Islet of Langerhans (tissue), 1 donor: ENCODE data around the gene TTC28.

Source experiments
- FAIRE-seq: peaks from one replicate; lab custom pipeline; 2011; peaks lifted over from hg19 to GRCh38; lab: Jason Lieb, UNC

Gene TTC28

DNA sequence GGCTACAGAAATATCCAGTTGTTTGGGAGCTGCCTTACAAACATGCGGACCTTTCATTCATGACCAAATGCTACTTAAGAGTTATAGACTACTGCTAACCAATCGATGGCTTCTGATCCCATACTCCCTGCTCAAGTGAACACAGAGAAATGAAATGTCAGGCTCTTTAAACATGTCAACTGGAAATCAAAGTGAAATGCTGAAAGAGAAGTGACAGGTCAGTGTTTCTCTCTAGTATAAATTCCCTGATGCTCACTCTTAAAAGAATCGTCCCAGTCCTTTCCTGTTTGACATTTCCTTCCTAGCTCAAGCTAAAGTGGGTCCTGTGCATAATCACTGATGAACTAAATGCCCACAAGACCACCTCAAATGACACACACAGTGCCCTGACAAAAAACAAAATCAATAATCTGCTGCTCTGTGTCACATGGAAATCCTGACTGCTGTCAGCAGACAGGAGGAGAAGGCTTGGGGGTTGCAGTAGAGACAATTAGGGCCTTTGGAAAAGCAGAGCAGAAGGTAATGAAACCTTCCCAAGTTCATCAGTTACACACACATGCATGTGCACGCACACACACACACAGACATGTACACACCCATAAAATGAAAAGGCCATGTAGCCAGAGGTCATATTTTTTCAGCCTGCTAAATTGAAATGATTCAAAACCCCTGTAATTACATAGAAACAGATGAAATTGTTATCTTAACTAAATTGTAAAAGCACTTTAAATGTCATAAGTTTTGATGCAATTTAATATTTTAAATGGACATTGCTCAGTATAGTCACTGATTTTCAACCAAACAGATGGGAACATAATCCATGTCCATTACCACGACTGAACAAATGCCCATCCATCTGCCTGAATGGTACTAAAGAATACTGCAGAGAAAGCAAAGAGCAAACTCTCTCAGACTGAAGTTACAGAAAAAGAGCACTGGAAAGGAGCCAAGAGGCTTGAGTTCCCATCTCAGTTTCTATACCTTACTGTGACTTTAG is 330.7 kb downstream of the TTC28 start:
- no peak for FAIRE-seq

DNA sequence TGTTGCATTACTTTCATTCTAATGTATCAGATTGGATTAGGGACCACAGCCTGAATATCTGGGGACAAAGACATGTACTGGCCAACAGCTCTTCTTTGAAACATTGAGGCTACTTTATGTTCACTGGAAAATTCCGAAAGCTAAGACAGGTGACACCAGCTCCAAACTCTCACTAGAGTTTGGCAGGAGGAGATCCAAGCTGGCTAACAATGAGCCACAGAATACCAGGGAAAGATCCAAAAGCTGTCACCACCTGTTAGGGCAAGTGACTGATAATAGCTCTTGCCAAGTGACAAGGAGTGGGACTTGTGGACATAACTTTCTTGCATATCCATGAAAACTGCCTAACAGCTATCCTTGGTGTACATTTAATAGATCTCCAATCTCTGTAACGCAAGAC is 333.3 kb downstream of the TTC28 start:
- no peak for FAIRE-seq

DNA sequence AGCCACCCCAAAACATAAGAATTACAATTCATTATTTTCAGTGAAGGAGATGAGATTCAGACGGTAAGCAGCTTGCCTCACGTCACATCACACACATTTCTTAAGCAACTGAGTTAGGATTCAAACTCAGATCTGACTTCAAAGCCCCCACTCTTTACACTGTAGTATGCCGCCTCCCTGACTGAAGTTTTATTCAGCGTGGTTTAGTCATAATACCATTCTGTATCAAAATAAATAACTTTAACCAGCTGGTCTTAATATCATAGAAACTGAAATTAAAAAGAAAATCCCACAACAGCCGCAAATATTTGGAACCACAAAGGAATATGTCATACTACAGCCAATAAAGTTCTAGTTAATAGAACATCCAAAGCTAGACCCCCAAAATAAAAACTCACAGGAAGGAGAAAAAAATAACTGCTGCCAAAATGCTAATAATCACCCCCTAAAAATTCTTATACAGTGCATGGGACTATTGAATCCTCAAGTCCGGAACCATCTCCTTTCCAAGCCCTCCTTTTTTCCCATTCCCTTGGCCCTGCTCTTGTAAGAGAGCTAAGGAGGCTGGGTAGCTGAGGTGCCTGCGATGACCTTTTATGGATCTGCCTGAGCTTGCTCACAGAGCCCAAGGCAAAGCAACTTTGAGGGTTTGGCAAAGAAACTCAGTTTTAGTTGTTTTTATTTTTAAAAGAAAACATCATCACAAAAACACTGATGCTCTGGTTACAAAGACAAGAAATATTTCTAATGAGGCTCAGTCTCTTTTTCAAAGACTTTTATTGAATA is 334.5 kb downstream of the TTC28 start:
- FAIRE-seq, result no peak

DNA sequence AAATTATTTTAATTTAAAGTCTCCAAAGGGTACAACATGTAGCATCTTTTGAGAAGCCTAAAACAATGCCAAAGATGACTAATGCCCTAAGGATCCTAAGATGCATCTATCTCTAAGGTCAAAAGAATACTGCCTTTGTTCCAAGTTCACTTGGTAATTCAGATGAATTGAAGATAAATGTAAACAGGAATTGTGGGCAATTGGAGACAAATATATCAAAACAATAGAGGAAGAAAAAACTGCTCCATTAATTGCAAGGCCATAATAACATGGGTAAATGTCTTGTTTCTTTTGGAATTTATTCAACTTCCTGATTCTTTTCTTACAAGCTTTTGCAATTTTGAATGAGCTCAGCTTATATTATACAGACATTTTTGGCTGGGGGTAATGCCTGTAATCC is 338.6 kb downstream of the TTC28 start:
- FAIRE-seq, result no peak

DNA sequence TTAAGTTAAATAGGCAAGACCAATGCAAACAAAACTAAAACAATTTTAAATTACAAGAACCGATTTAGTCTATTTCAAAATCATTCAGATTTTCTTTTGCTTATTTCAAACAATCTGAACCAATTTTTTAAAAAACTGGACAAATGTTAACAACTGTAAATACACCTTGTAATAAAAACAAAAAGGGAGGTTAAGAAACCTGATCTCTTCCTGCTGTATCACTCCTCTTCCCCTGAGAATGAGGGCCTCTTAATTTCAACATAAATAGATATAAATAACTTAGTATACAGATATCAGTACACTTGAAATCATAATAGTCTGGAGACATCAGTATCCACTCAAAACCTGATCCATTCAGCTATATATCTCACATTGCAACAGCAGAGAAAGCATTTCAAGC is 346.6 kb downstream of the TTC28 start:
- no peak for FAIRE-seq

DNA sequence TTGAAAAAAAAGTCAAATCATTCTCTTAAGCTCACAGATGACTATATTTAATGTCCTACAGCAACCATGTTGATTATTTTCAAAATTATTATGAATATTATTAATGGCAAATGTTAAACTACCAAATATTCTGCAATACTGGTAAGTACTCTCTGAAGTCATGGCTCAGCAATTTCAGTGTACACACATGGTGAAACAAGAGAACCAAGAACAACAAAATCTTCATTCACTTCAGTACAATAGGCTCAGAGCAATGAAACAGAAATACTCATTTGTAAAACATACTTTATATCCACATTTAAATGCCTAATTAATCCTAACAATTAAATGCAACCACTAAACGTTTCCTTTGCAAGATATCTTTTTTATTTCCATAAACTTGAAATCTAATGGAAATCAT is 347.2 kb downstream of the TTC28 start:
- no peak for FAIRE-seq

DNA sequence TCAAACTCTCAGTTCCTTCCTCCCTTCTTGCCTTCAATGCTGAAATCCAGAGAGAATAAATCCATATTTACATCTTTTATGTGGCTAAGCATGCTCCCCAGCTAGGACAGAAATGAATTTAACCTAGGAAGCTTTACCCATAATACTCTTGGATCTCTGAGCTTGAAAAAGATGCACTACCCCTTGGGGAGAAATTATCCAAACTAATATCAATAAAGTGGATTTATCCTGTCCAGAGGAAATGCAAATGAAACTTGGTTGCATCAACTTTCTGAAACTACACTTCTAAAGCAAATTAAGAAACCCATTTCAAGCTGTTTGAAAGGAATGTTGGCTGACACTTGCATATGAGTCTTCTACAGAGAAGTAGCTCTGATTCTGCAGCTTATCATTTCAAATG is 347.9 kb downstream of the TTC28 start:
- no peak for FAIRE-seq

DNA sequence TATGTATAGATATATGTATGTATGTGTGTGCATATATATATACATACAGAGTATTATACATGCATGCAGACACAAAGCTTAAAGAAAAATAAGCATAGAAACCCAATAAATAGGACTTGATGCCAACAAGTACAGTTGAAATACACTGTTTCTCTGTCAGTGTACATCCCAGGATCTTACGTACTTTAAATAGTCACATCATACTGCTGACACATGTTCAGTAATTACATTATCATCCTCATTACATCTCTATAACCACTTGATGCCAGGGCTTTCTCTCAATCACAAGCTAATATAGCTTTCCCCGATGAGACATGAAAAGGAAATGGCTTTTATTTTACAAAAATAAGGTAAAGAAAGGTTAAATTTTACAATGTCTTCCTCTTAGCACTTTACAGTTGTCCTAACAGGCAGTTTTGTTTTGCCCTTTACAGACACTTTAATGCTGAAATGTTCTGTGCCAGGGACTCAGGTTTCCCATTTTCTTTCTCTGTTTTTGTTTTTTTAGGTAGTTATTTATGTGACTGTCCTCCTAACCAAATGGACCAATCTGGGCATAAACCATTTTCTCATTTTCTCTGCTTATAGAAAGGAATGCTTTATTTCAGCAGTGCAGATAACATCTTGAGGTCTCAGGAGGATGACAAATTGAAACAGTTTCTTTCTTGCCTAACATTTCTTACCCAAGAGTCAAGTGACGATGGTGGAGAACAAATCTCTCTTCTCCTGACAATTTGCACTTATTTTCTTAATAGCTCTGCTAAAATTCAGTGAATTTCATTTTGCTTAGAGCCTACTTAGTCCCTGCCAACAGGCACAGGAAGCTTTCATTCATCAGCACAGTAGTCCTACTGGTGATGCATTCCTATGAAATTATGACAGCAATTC is 350.2 kb downstream of the TTC28 start:
- no peak for FAIRE-seq

DNA sequence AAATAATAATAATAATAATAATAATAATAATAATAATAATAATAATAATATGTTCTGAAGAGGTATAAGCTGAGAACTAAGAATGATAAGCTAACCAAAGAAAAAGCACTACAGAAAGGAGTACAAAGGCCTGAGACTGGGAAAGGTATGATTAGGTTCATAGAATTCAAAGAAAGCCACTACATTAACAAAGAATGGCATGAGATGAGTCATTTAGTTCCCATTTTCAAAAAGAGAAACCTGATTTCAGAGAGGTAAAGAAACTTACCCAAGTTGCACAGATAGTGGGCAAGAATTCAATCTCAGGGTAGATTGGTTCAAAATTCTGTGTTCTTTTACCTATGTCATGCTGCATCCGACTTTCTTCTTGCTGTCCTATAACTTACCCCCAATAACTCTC is 350.9 kb downstream of the TTC28 start:
- FAIRE-seq, result no peak

DNA sequence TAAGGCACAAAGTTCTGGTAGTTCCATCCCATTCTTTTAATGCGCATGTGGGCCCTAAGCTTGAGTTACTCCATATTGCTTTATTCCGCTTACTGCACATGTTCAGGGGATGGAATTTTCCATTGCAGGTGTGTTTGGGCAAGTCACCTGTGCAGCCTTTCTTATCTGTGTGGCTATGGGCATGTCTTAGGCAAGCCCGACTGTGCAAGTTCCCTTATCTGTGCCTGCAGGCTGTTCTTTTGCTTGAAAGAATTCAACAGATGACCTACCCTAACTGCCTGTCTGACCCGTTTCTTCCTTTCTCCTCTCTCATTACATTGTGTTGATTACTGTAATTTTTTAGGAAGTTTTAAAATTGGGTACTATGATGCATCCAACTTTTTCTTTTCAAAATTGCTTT is 363.6 kb downstream of the TTC28 start:
- no peak for FAIRE-seq

DNA sequence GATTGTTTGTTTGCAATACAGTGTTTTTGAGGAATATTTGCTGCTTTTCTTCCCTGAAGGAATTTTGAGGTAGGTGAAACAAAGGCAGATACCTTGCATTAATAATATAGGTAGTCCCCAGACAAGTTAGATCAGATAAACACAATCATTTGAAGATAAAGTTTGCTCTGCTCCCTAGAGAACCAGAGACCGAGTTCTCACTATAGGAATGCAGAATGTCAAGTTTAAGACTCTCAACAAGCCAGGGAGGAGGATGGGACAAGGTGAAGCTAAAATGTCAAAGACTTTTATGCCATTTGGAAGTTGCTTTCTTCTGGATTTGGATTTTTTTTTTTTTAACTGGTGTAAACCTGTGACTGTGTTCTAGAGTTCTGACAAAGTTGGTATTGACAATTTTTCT is 364.7 kb downstream of the TTC28 start:
- FAIRE-seq, result no peak

DNA sequence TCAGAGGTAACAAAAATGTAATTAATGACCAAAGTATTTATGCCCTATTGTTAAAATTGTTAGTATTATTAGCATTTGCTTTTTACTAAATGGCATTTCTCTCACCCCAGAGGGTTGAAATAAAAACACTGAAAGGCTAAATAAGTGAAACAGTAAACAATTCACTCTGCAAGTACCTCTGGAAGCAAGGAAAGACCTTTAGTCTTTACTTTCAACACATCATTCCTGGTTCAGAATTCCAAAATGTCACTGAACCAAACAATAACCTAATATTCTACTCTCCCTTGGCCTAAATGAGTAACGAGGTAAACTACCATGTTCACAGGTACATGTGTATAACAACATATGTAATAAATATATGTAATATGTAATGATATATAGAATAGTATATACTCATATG is 369.3 kb downstream of the TTC28 start:
- FAIRE-seq, result no peak

DNA sequence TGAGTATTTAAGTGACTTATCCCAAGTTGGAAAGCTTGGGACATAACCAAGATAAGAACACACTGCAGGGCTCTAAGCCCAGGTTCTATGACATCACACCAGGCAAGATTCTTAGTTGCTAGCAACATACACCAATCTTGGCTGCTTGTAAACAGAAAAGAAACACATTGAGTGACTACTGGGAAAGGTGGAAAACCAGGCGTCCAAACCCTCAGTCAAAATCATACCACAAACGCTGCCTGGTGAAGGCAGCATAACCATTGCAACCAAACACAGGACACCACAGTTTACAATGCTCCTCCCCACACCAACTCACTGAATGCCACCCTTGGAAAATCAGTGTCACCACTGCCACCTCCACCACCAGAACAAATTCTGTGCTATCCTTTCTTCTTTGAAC is 379.9 kb downstream of the TTC28 start:
- no peak for FAIRE-seq

DNA sequence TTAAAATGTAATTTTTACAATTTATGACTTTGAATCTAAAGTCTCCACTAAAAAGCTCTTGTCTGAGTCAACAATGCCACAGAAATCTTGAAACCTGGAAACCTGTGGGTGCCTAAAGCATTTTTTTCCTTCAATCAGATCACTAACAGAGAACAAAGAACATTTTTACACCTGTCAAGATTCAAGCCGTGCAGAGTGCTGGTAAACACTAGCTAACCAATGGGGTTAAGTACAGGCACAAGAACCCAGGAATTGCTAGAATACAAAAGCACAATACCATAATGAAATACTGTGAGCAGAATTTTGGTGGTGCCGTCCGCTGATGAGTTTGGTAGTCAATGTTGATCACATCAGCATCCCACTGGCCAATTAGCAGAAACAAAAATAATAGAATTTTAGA is 380.3 kb downstream of the TTC28 start:
- FAIRE-seq, result no peak

DNA sequence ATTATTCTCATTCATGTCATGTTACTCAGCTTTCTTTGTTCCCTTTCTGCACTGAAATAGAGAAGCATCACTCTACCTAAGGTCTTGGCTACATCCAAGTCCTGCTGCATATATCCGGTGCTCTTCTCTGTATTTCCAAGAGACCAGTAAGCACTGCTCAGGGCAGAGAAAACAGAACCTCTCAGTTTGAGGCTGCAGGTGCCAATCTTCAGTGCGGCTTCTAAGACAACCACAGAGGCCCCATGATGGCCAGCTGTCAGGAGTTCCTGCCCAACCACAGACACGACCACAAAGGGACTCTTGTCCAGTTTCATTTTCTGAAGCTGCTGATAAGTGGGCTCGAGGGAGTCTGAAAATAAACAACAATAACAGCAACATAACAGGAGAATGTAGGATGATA is 382.1 kb downstream of the TTC28 start:
- FAIRE-seq, result no peak

DNA sequence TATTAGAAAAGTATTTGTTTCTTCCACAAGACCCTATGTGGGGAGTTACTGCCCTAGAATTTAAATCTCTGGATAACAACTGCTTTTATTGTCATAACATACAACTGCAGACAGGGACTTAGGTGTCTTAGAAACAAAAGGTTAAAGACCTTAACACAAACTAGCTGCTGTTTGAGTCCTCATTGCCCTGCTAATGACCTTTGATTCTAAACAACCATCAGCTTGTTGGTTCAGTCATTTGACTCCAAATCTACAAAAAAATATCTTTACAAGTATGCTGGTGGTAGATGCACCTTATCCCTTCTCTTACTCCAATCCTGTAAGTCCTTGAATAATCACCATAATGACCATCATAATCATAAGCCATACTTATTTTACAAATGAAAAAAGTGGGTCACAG is 383.2 kb downstream of the TTC28 start:
- no peak for FAIRE-seq

DNA sequence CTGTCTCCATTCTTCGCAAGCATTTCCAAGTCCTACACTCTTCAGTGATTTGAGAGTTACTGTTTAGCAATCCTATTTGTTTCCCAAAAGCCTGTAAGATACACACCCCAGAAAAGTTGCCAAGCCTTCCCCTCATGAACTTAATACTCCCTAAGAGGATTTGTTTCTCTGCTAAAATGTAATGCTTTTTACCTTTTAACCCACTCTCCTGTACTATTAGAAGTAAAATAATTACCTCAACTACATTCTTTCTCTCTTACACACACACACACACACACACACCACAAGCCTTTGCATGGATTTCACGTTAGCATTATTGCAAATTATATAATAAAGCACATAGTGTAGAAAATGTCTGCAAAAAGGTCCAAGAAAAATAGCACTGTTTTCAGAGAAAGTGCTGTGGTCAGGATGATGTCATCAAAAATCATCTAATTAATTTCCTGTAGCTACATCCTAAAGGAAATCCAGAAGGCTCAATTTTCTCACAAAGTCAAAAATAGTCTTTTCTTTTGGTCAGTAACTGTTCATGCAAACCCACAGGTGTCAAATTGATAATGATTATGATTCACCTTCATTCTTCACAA is 396.5 kb downstream of the TTC28 start:
- FAIRE-seq, result peak; percentile 43

DNA sequence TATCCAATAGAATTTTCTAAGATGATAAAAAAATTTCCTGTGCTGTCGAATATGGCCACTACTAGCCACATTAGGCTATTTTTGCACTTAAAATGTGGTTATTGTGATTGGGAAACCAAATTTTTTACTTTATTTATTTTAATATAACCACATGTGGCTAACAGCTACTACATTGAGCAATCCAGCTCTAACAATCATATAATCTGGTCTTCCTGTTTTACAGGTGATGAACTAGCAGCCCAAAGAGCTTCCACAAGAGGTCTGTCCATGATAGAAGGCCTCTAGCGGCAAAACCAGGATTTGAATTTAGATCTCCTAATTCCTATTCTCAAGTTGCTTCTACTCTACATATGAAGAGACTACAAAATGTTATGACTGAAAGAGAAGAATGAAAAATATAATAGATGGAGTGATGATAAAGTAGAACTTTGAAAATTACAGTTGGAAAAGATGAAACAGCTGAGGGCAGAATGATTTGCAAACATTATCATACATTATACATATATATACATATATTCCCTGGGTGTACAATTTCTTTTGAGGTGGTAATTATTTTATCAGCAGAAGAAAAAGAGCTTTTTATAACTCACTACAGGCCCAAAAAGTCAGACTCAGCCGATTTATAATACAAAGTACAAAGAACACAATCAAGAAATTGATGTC is 397.1 kb downstream of the TTC28 start:
- peak; percentile 30 for FAIRE-seq

DNA sequence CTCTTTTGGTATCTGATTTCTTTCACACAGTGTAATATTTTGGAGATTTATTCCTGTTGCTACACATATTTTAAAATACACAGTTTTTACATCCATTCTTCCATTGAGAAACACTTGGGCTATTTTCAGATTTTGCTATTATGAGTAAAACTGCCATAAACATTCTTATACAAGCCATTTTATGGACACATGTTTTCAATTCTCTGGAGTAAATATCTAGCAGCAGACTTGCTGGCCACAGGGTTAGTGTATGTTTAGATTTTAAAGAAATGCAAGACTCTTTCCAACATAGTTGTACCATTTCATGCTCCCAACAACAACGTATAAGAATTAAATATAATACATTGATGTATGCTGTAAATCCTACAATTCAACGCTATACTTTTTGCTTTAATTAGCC is 399.8 kb downstream of the TTC28 start:
- FAIRE-seq, result no peak

DNA sequence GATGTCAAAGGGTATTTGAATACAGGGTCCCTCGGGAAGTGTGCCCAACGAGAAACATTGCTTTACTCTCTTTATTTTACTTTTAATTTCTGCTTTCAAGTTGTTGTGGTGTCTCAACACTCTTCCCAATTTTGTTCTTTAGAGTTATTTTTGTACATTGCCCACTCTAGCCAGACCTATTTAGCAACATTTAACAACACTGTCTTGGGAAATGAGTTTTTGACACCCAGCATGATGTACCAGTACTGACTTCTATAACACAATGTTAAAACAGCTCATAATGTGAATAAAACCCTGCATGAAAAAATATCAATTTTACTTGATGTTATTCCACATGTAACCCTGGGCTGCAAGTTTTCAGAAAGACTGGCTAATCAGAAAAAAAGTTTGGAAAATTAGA is 410.4 kb downstream of the TTC28 start:
- FAIRE-seq, result no peak

DNA sequence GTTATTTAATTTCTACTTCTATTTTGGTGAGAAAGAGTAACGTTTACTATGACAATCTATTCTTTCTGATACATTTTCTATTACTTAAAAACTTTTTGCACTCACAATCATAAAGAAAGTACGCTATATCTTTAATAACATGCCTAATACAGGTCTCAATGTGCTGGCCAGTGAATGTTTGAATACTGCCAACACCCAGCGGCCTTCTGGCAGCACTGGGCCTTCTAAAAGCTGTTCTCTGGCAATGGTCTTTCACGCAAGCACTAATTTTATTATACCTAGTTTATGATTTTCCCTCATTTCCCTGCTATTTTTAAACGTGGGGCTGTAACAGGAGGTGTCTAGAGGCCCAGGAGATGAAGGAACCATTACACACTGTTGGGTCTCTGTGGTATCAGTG is 410.8 kb downstream of the TTC28 start:
- FAIRE-seq, result no peak

DNA sequence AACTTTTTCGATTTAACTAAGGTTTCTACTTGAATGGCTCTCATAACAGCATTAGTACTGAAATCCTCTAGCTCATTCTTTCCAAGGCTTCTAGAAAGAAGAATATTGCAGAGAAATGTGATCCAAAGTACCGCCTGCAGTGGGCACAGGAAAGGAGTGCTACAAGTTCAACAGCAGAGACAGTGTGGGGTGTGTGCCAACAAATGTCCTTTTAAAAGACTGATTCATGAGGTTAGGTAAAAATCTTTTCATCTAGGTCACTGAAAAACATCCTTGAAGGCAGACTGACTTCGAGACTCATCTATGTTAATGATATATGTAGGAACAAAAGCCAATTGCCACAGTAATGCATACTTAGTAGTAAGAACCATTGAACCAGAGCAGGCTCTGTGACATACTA is 411.5 kb downstream of the TTC28 start:
- no peak for FAIRE-seq
